ENCODE measurements around the gene TNNI3.

DNA sequence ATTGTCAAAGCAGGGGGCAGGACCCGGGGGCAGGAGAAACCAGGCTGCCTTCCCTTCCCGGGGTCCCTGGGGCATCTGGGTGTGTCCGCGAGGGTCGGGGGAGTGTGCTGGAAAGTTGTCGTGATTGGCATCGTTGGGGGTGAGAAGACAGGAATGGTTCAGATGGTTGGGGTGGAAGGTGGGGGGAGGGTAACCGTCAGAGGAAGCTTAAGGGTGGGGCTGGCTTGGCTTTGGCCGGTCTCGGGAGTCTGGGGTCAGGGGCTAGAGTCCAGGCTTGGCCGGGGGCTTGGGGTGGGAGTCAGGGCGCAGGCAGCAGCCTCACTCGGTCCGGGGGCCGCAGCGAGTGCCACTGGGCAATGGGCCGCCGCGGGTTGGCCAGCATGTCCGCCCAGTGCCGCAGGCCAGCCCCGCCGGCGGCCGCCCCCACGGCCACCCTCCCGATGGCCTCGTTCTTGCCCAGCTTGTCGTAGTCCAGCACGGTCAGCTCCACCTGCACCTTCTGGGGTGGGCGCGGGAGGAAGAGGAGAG is 15.7 kb upstream of the TNNI3 start:
- TF ChIP-seq POLR2AphosphoS5 (IDR thresholded peaks at IDR 0.05; ENCODE audit: insufficient read depth, low read depth, low read length): no peak
- TF ChIP-seq POLR2A (IDR thresholded peaks at IDR 0.05; ENCODE audit: low read depth, low read length): no peak
- TF ChIP-seq, protein P1, sequence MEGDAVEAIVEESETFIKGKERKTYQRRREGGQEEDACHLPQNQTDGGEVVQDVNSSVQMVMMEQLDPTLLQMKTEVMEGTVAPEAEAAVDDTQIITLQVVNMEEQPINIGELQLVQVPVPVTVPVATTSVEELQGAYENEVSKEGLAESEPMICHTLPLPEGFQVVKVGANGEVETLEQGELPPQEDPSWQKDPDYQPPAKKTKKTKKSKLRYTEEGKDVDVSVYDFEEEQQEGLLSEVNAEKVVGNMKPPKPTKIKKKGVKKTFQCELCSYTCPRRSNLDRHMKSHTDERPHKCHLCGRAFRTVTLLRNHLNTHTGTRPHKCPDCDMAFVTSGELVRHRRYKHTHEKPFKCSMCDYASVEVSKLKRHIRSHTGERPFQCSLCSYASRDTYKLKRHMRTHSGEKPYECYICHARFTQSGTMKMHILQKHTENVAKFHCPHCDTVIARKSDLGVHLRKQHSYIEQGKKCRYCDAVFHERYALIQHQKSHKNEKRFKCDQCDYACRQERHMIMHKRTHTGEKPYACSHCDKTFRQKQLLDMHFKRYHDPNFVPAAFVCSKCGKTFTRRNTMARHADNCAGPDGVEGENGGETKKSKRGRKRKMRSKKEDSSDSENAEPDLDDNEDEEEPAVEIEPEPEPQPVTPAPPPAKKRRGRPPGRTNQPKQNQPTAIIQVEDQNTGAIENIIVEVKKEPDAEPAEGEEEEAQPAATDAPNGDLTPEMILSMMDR (IDR thresholded peaks at IDR 0.05; ENCODE audit: extremely low read depth in 1 of 2, insufficient read depth in 1 of 2, low read depth in 1 of 2, low read length in 2 of 2): no peak
